Esophagus squamous epithelium (tissue), 5 donors: ENCODE measurements around the gene MRPS27. TPM values are rescaled to one million over a fixed set of nuclear protein-coding genes. Genes with fewer than 3 reads are reported as not detected.

Experiments
- DNase-seq: peaks from one replicate; lab custom pipeline; 2025; lab: John Stamatoyannopoulos, UW
- H3K27ac ChIP-seq, 4 donors: fragments of 200-600 bp; sonication (generic); one replicate each; pipeline ENCODE4 v1.5.1; 2016 to 2019; ENCODE audit warnings: mild to moderate bottlenecking in 1 of 4
- H3K27me3 ChIP-seq, 4 donors: fragments of 200-600 bp; sonication (generic); 1 replicate in 3 of 4; 2 replicates in 1 of 4; pipeline versions ENCODE4 v1.5.1 to v1.6.0; 2017 to 2021; ENCODE audit warnings: antibody characterized with exemption in 1 of 4
- H3K36me3 ChIP-seq, 3 donors: fragments of 200-600 bp; sonication (generic); one replicate each; pipeline ENCODE4 v1.5.1; 2016 to 2019
- H3K4me1 ChIP-seq, 3 donors: fragments of 200-600 bp; sonication (generic); one replicate each; pipeline ENCODE4 v1.5.1; 2017 to 2019
- H3K4me3 ChIP-seq, 4 donors: fragments of 200-600 bp; sonication (generic); 1 replicate in 3 of 4; 2 replicates in 1 of 4; pipeline ENCODE4 v1.5.1; 2016 to 2019; ENCODE audit warnings: mild to moderate bottlenecking in 2 of 4, moderate library complexity in 1 of 4
- H3K9me3 ChIP-seq, 3 donors: fragments of 200-600 bp; sonication (generic); one replicate each; pipeline ENCODE4 v1.5.1; 2016 to 2019
- POLR2A ChIP-seq, 4 donors: fragments of 450-650 bp; IDR thresholded peaks; one replicate each; pipeline ENCODE4 v1.6.1; 2017; ENCODE audit warnings: antibody characterized with exemption in 4 of 4, mild to moderate bottlenecking in 4 of 4, moderate library complexity in 3 of 4
- WGBS, 2 donors: methylation state at CpG; one replicate each; pipeline ENCODE4 v1.1.5; 2018; 5-methylcytosine and 5-hydroxymethylcytosine counted together
- intact Hi-C: fragments of 100-400 bp; cut with DNase I; formaldehyde crosslinking; loops from one replicate; pipeline ENCODE4 v1.15.0; 2022
- total RNA-seq, 4 donors: library from RNA; depleted of rRNA; stranded (reverse); fragments of >200 nt; gene quantifications; one replicate each; pipeline ENCODE4 v1.1.0, GENCODE V29; 2016
- TF ChIP-seq, protein P1 (sequence below), 6 experiments: fragments of 450-650 bp in 4 of 6; fragments of 200-600 bp in 2 of 6; sonication (generic) in 2 of 6; IDR thresholded peaks; one replicate each; pipeline ENCODE4 v1.5.1; 2016 to 2019; ENCODE audit warnings: antibody characterized with exemption in 6 of 6, mild to moderate bottlenecking in 4 of 6, moderate library complexity in 4 of 6
- donor health status: DM: yes; HTN: yes; CAD: no.

Gene MRPS27
- total RNA-seq, 4 donors from 2014 or later, result 33.7 to 60.0 (median 53.9) TPM

GRCh38 chr5:72268260-72268659 lies 51.8 kb downstream of the MRPS27 start:
- intact Hi-C loops, result no loop called here
- Histone ChIP-seq H3K4me3 (no peak overlapping the region), H3K9me3 (no peaks in the 10 kb centered on the region), H3K27me3 (no peaks in the 10 kb centered on the region), H3K36me3 (peaks cover 0 to 3% (median 0%) of the 10 kb centered on the region in 3 donors), H3K27ac (no peak overlapping the region), H3K4me1 (peaks cover 0 to 11% (median 0%) of the 10 kb centered on the region in 3 donors)
- TF ChIP-seq, protein P1, sequence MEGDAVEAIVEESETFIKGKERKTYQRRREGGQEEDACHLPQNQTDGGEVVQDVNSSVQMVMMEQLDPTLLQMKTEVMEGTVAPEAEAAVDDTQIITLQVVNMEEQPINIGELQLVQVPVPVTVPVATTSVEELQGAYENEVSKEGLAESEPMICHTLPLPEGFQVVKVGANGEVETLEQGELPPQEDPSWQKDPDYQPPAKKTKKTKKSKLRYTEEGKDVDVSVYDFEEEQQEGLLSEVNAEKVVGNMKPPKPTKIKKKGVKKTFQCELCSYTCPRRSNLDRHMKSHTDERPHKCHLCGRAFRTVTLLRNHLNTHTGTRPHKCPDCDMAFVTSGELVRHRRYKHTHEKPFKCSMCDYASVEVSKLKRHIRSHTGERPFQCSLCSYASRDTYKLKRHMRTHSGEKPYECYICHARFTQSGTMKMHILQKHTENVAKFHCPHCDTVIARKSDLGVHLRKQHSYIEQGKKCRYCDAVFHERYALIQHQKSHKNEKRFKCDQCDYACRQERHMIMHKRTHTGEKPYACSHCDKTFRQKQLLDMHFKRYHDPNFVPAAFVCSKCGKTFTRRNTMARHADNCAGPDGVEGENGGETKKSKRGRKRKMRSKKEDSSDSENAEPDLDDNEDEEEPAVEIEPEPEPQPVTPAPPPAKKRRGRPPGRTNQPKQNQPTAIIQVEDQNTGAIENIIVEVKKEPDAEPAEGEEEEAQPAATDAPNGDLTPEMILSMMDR (IDR thresholded peaks at IDR 0.05), result no peak
- TF ChIP-seq POLR2A (IDR thresholded peaks at IDR 0.05), result no peak
- WGBS, 2 donors, result 62 to 66% methylated on average over 2 of the region's 2 CpGs
- DNase-seq, result no peak

DNA sequence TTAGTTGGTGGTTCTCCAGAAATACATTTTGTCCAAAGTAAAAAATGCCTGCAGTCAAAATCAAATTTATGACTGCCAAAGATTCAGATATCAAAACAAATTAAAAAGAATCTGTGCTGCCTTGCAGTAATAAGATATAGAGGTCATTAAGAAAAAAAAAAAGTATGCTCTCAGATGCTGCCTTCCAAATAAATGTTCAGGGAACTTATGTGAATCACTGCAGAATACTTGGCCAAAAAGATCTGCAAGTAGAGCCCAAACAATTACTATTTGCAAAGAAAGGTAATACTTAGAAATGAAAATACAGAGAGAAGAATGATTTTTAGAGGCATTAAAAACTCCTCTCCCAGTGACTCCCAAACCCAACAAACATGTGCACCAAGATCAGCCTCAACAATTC lies 52.4 kb downstream of the MRPS27 start:
- no peak for DNase-seq
- H3K27me3 ChIP-seq, result no peaks in the 10 kb centered on the region
- H3K36me3 ChIP-seq, result no peaks in the 10 kb centered on the region
- no peak overlapping the region for H3K4me3 ChIP-seq
- intact Hi-C loops, result no loop called here
- H3K4me1 ChIP-seq, result peaks cover 0 to 11% (median 0%) of the 10 kb centered on the region in 3 donors
- no peak overlapping the region for H3K27ac ChIP-seq
- H3K9me3 ChIP-seq, result no peaks in the 10 kb centered on the region
- TF ChIP-seq, protein P1 (IDR thresholded peaks at IDR 0.05), result no peak
- no peak for TF ChIP-seq POLR2A (IDR thresholded peaks at IDR 0.05)

GRCh38 chr5:72266862-72267261 lies 53.2 kb downstream of the MRPS27 start:
- intact Hi-C loops, result no loop called here
- Histone ChIP-seq H3K27me3 (no peaks in the 10 kb centered on the region), H3K4me3 (no peak overlapping the region), H3K4me1 (peaks cover 0 to 11% (median 0%) of the 10 kb centered on the region in 3 donors), H3K27ac (no peak overlapping the region), H3K9me3 (no peaks in the 10 kb centered on the region), H3K36me3 (no peaks in the 10 kb centered on the region)
- 94 to 95% methylated on average over 2 of the region's 2 CpGs for WGBS, 2 donors
- TF ChIP-seq, protein P1 (IDR thresholded peaks at IDR 0.05), result no peak
- TF ChIP-seq POLR2A (IDR thresholded peaks at IDR 0.05), result no peak
- no peak for DNase-seq

GRCh38 chr5:72265032-72265877 lies 54.8 kb downstream of the MRPS27 start:
- H3K36me3 ChIP-seq, result no peaks in the 10 kb centered on the region
- no peaks in the 10 kb centered on the region for H3K27me3 ChIP-seq
- H3K4me3 ChIP-seq, result no peak overlapping the region
- intact Hi-C loops, result no loop called here
- 88 to 92% methylated on average over 5 of the region's 5 CpGs for WGBS, 2 donors
- no peaks in the 10 kb centered on the region for H3K9me3 ChIP-seq
- TF ChIP-seq, protein P1 (IDR thresholded peaks at IDR 0.05), result no peak
- TF ChIP-seq POLR2A (IDR thresholded peaks at IDR 0.05), result no peak
- peaks cover 0 to 11% (median 0%) of the 10 kb centered on the region in 3 donors for H3K4me1 ChIP-seq
- no peak overlapping the region for H3K27ac ChIP-seq
- no peak for DNase-seq

- Histone ChIP-seq H3K27ac (no peak overlapping the region), H3K4me1 (peaks cover 0 to 11% (median 0%) of the 10 kb centered on the region in 3 donors), H3K4me3 (no peak overlapping the region), H3K36me3 (peaks cover 0 to 13% (median 0%) of the 10 kb centered on the region in 3 donors), H3K27me3 (no peaks in the 10 kb centered on the region), H3K9me3 (no peaks in the 10 kb centered on the region)
- WGBS, 2 donors, result 65 to 94% methylated on average over 2 of the region's 2 CpGs
- no peak for DNase-seq
- intact Hi-C loops, result no loop called here
- TF ChIP-seq, protein P1 (IDR thresholded peaks at IDR 0.05), result no peak
- TF ChIP-seq POLR2A (IDR thresholded peaks at IDR 0.05), result no peak
These were observed 63.5 kb downstream of the MRPS27 start for GRCh38 chr5:72256536-72256935.
